GM10248 (cell line): Measurements from ENCODE around the gene TGM6.

Source experiments
- CTCF ChIA-PET: fragments of 300-600 bp; sonication (Branson Sonifier 250); formaldehyde crosslinking; extraction: SDS; loops from one replicate; lab custom pipeline; 2021; ENCODE audit warnings: antibody characterized with exemption; lab: Yijun Ruan, JAX
- POLR2A ChIA-PET: fragments of 350-650 bp; sonication (Branson Sonifier 250); formaldehyde crosslinking; extraction: SDS; loops from one replicate; lab custom pipeline; 2020; ENCODE audit warnings: antibody characterized with exemption; lab: Yijun Ruan, JAX
- DNase-seq: peaks from one replicate; pipeline ENCODE4 v3.0.0; 2012; ENCODE audit errors: extremely low spot score
- TF ChIP-seq, protein P1 (sequence below): IDR thresholded peaks from 2 replicates; pipeline ENCODE4 v1.5.1; 2012; ENCODE audit warnings: mild to moderate bottlenecking, low read depth; ENCODE audit errors: extremely low read depth, missing control alignments, control extremely low read depth

Gene TGM6

GRCh38 chr20:2346188-2346587 is 34.5 kb upstream of the TGM6 start:
- DNase-seq, result no peak
- TF ChIP-seq, protein P1, sequence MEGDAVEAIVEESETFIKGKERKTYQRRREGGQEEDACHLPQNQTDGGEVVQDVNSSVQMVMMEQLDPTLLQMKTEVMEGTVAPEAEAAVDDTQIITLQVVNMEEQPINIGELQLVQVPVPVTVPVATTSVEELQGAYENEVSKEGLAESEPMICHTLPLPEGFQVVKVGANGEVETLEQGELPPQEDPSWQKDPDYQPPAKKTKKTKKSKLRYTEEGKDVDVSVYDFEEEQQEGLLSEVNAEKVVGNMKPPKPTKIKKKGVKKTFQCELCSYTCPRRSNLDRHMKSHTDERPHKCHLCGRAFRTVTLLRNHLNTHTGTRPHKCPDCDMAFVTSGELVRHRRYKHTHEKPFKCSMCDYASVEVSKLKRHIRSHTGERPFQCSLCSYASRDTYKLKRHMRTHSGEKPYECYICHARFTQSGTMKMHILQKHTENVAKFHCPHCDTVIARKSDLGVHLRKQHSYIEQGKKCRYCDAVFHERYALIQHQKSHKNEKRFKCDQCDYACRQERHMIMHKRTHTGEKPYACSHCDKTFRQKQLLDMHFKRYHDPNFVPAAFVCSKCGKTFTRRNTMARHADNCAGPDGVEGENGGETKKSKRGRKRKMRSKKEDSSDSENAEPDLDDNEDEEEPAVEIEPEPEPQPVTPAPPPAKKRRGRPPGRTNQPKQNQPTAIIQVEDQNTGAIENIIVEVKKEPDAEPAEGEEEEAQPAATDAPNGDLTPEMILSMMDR, result no peak
- POLR2A ChIA-PET, result no interaction called here
- CTCF ChIA-PET, result no interaction called here

GRCh38 chr20:2348336-2348735 is 32.4 kb upstream of the TGM6 start:
- POLR2A ChIA-PET, result no interaction called here
- DNase-seq, result no peak
- TF ChIP-seq, protein P1, result no peak
- CTCF ChIA-PET, result interaction anchor here (1.2 to 1.8 kb wide), 3 partner anchors 104 to 140 kb away, joined by 3 to 7 read pairs (median 4); no protein-coding TSS in a partner anchor

DNA sequence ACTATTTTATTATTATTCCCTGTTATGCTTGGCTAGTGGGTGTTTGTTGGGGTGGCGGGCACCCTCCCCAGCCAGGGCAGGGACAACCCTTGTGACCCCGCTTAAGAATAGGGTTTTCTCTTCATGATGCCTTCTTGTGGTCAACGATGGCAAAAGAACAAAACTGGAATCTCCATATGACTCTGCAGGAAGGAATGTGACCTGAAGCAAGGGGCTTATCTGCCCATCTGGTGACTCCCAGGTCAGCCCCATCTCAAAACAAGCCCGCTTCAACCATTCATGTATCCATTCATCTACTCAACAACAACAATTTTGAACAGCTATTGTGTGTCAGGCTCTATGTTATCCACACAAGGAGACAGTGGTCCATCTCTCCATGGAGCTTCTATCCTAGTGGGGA is 30.9 kb upstream of the TGM6 start:
- TF ChIP-seq, protein P1, result no peak
- no peak for DNase-seq
- ChIA-PET CTCF (interaction anchor here (1.2 kb wide), 2 partner anchors 10 to 76 kb away, joined by 3 read pairs; no protein-coding TSS in a partner anchor), POLR2A (no interaction called here)

DNA sequence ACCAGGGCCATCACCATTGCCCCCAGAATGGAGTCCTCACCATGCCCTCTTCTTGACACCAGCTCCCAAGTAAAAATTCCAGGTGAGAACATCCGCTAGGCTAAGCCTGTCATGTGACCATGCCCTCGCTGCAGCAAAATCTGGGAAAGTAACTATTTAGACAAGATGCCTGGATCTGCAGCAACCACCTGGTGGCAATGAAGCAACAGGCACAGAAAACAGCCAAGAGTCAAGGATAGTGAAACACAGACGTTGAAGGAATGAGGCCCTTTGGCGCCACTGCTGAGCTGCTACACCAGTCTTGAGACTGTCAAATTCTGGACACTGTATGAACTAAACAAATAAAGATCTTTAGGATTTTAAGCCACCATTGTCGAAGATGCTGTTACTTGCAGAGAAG is 30.1 kb upstream of the TGM6 start:
- ChIA-PET POLR2A (no interaction called here), CTCF (interaction anchor here (1.2 to 1.7 kb wide), 4 partner anchors 11 to 77 kb away, joined by 3 to 4 read pairs (median 3); no protein-coding TSS in a partner anchor)
- DNase-seq, result no peak
- TF ChIP-seq, protein P1, result no peak

GRCh38 chr20:2353231-2353630 is 27.5 kb upstream of the TGM6 start:
- POLR2A ChIA-PET, result interaction anchor here (0.6 kb wide), 1 partner anchor 111 kb away, joined by 3 read pairs; no protein-coding TSS in a partner anchor
- TF ChIP-seq, protein P1, result no peak
- DNase-seq, result no peak
- CTCF ChIA-PET, result interaction anchor here (0.7 to 1.1 kb wide), 2 partner anchors 171 to 481 kb away, joined by 3 read pairs; no protein-coding TSS in a partner anchor

DNA sequence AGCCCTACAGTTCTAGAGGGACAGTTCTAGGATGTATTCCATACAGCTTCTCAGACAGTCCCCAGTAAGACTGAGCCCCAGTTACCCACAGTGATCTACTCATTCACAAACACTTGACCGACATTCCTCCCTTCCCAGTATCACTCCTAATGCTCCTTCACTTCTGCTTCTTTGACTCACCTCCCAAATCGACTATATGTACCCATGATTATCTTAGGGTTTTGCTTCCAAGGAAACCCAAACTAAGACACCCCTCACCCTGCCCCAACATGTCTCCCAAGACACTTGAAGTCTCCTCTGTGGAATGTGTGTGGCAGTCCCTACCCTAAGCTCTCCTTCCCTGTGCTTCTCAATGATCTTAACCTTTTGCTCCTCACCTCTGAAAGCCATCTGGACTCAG is 23.6 kb upstream of the TGM6 start:
- CTCF ChIA-PET, result interaction anchor here (1.0 to 1.4 kb wide), 5 partner anchors 12 to 149 kb away, joined by 3 to 4 read pairs (median 4); no protein-coding TSS in a partner anchor
- TF ChIP-seq, protein P1, result no peak
- no peak for DNase-seq
- POLR2A ChIA-PET, result no interaction called here
